Measurements from ENCODE around the gene B3GNT9.

The B3GNT9 gene

GRCh38 chr16:67109407-67110135 lies 41.2 kb downstream of the B3GNT9 start, which contains the start of gene PHAF1:
PHAF1 (plus strand) TSS chr16:67109941; CDS start chr16:67110176, 235 bp downstream.
- DNase-seq = peak; percentile 96 to 98

- DNase-seq = no peak
Observed at GRCh38 chr16:67108931-67109406, 41.8 kb downstream of the B3GNT9 start.

- no peak for DNase-seq
Observed at GRCh38 chr16:67108489-67108888, 42.3 kb downstream of the B3GNT9 start.

GRCh38 chr16:67105881-67106280 lies 44.9 kb downstream of the B3GNT9 start:
- DNase-seq = no peak

GRCh38 chr16:67105246-67105645 lies 45.6 kb downstream of the B3GNT9 start:
- DNase-seq = no peak

GRCh38 chr16:67104845-67105244 lies 46.0 kb downstream of the B3GNT9 start:
- no peak for DNase-seq

GRCh38 chr16:67104061-67104460 lies 46.7 kb downstream of the B3GNT9 start:
- no peak for DNase-seq

- DNase-seq = no peak
Observed at GRCh38 chr16:67101311-67102082, 49.3 kb downstream of the B3GNT9 start.

GRCh38 chr16:67100569-67101310 lies 50.1 kb downstream of the B3GNT9 start:
- no peak for DNase-seq

GRCh38 chr16:67098599-67098998 lies 52.2 kb downstream of the B3GNT9 start:
- DNase-seq = no peak

Measured in stimulated activated CD4-positive, alpha-beta T cell treated with anti-CD3 and anti-CD28 coated beads, Interleukin-2, amount 100 ng/mL, for 48 hours (primary cell).